Spinal cord (tissue), 10 donors: ENCODE results near the gene RPA1. TPM values are rescaled to one million over a fixed set of nuclear protein-coding genes. Genes with fewer than 3 reads are reported as not detected.

Source experiments
- DNase-seq, 6 donors: peaks; one replicate each; pipeline versions ENCODE4 v3.0.0 to v3.0.0-alpha.2; 2013 to 2015; ENCODE audit warnings: low spot score in 6 of 6, low read depth in 4 of 6
- H3K27ac ChIP-seq: one replicate; pipeline ENCODE4 v1.5.1; 2013; ENCODE audit warnings: low read depth, low read length, control low read depth
- H3K27me3 ChIP-seq: one replicate; pipeline ENCODE4 v1.6.1; 2013; ENCODE audit warnings: low read length; ENCODE audit not compliant: control insufficient read depth, insufficient read depth
- H3K36me3 ChIP-seq: one replicate; pipeline ENCODE4 v1.6.1; 2013; ENCODE audit warnings: low read length; ENCODE audit not compliant: control insufficient read depth, insufficient read depth
- H3K4me1 ChIP-seq: one replicate; pipeline ENCODE4 v1.6.1; 2013; ENCODE audit warnings: low read length; ENCODE audit not compliant: control insufficient read depth, insufficient read depth
- H3K4me3 ChIP-seq: one replicate; pipeline ENCODE4 v1.5.1; 2013; ENCODE audit warnings: low read depth, low read length, control low read depth
- H3K9me3 ChIP-seq: one replicate; pipeline ENCODE4 v1.6.1; 2013; ENCODE audit warnings: low read length; ENCODE audit not compliant: control insufficient read depth, insufficient read depth
- WGBS: methylation state at CpG from one replicate; pipeline ENCODE4 v1.1.5; 2013; ENCODE audit warnings: missing lambda C conversion rate; ENCODE audit not compliant: insufficient coverage; 5-methylcytosine and 5-hydroxymethylcytosine counted together
- long read RNA-seq, 4 donors: transcript quantifications; one replicate each; lab custom pipeline, GENCODE V29; 2026
- polyA plus RNA-seq, 2 donors: library from polyadenylated mRNA; unstranded; fragments of 120-200 nt; gene quantifications; one replicate each; pipeline ENCODE4 v1.2.1, GENCODE V29; 2013; ENCODE audit not compliant: insufficient read length in 2 of 2
- total RNA-seq, 2 donors: library from RNA; depleted of rRNA in 1 of 2; stranded (reverse); fragments of 120-200 nt in 1 of 2; fragments of >200 nt in 1 of 2; gene quantifications; one replicate each; pipeline versions ENCODE4 v1.2.3 to v1.2.4, GENCODE V29; 2013 to 2014
- donor health status: healthy.

Gene RPA1
- total RNA-seq (10 to 100 TPM; 25.2 to 27.8 TPM), polyA plus RNA-seq (10 to 100 TPM; 88.3 to 89.5 TPM)
- long read RNA-seq, donor 1, full-length matches to known transcripts: 20 of 26 reads
- long read RNA-seq, donor 1, partial matches to known transcripts: 6 of 26 reads
- long read RNA-seq, donor 1, other reads (novel, unspliced or antisense): 0 of 26 reads
- long read RNA-seq, donor 2, full-length matches to known transcripts: 5 of 11 reads
- long read RNA-seq, donor 2, partial matches to known transcripts: 6 of 11 reads
- long read RNA-seq, donor 2, other reads (novel, unspliced or antisense): 0 of 11 reads
- long read RNA-seq, donor 3, full-length matches to known transcripts: 4 of 11 reads
- long read RNA-seq, donor 3, partial matches to known transcripts: 7 of 11 reads
- long read RNA-seq, donor 3, other reads (novel, unspliced or antisense): 0 of 11 reads
- long read RNA-seq, donor 4, full-length matches to known transcripts: 21 of 50 reads
- long read RNA-seq, donor 4, partial matches to known transcripts: 29 of 50 reads
- long read RNA-seq, donor 4, other reads (novel, unspliced or antisense): 0 of 50 reads

DNA sequence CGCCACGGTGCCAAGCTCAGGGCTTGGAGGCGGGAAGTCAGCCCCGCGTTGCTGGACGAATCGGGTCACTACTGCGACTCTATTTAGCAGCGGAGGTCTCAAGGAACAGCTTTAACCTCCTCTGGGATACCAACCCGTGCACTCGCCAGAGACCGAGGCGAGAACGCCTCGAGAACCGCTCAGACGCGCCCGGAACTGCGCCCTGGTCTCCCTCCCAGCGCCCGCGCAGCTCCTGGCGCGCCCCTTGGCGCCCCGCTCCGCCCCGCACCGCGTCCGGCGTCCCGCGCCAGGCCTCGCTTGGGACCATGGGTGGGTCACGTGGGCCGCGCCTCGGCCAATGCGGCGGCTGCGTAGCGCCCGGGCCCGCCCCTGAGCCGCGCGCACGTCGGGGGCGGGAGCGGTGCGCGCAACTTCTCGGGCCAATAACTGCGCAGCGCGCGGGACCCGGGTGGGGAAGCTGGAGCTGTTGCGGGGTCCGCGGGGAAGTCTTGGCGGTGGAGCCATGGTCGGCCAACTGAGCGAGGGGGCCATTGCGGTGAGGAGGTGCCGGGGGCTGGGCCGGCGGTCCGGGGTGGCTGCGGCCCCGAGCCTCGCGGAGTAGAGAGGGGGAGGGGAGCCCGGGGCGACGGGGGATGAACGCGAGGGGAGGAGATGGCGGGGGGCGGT is at the start of gene RPA1, which contains the start of gene SMYD4:
TSS of gene RPA1 (plus strand) at position 414 of the 666 bp plus-strand sequence. CDS start at position 503, 89 bp downstream.
TSS of gene SMYD4 (minus strand) at position 311 of the 666 bp plus-strand sequence. CDS start 1,908 bp downstream, outside the sequence.
- Histone ChIP-seq H3K27me3 (no peaks in the 10 kb centered on the region), H3K4me1 (peaks cover 15% of the 10 kb centered on the region), H3K4me3 (peak within 1 kb of the TSS; percentile 75), H3K27ac (peak within 1 kb of the TSS; percentile 71), H3K36me3 (peaks cover 7% of the 10 kb centered on the region), H3K9me3 (no peaks in the 10 kb centered on the region)
- DNase-seq: peak; percentile 79 to 97 (median 83)
- WGBS: 0% methylated on average over 66 of the region's 83 CpGs

DNA sequence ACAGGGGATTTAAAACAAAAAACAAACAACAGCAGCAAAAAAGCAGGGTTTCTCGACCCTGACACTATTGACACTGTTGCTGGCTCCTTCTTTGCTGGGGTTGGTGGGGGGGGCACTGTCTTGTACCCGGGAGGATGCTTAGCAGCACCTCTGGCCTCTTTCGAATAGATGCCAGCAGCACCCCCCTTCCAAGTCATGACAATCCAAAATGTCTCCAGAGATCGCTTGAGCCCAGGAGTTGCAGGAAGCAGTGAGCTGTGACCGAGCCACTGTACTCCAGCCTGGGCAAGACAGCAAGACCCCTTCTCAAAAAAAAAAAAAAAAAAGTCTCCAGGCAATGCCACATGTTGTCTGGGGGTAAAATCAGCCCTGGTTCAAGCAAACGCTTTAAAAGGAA is 47.6 kb upstream of the RPA1 start:
- Histone ChIP-seq H3K36me3 (peaks cover 57% of the 10 kb centered on the region), H3K27ac (no peak overlapping the region), H3K9me3 (no peaks in the 10 kb centered on the region), H3K27me3 (no peaks in the 10 kb centered on the region), H3K4me1 (peaks cover 22% of the 10 kb centered on the region), H3K4me3 (no peak overlapping the region)
- no peak for DNase-seq
- 71% methylated on average over 3 of the region's 6 CpGs for WGBS

DNA sequence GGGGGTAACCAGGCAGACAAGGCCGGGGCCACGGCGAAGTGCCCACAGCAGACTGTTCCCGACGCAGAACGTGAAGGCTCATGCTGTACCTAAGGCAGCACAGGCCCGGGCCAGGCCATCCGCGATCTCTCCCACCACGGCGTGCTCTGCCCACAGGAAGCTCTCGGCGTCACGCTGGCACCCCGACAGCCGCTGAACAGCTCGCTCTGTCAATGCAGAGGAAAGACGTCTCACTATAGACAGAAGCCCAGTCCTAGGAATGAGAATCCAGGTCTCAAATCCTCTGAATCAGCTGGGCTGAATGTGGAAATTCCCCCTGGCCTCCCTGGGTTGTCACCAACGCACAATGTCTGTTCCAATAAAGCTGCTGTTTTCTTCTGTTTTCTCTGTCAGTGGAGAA is 46.5 kb upstream of the RPA1 start:
- Histone ChIP-seq H3K27ac (peak overlapping the region; percentile 49), H3K4me1 (peaks cover 24% of the 10 kb centered on the region), H3K36me3 (peaks cover 59% of the 10 kb centered on the region), H3K9me3 (no peaks in the 10 kb centered on the region), H3K4me3 (no peak overlapping the region), H3K27me3 (no peaks in the 10 kb centered on the region)
- 87% methylated on average over 19 of the region's 19 CpGs for WGBS
- DNase-seq: no peak

DNA sequence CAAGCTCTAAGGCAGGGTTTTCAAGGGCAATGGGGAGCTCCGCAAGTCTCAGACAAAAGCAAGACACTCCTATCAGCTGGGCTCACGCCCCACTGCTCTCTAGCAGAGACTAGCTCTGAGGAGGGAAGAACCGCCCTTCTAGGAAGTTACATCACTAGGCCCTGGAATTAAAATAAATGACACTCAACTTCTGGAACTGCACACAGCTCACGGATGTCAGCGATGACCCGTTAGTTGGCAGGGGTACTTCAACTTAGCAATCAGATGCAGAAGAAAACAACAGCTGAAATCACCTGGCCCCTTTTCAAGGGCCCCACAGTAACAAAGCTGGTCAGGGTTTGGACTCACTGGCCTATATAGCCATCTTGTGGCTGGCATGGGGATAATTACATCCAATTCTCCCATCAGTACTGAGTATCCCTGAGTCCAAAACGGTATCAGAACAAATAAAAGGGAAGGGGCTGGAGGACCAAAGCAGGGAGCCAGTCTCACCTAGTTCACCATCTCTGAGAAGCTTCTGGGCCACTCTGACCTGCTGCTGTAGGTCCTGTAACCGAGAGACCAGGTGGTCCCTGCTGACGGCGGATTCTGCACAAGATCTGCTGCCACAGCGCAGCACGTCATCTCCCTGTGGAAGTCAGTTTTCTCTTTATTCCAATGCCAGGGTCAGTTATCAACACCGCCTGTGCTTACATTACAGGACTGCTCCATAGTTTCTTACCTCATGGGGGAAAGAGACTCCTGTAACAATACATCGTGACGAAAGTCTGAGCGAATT is 45.8 kb upstream of the RPA1 start:
- Histone ChIP-seq H3K27ac (peak overlapping the region; percentile 49), H3K27me3 (no peaks in the 10 kb centered on the region), H3K36me3 (peaks cover 52% of the 10 kb centered on the region), H3K4me1 (peaks cover 24% of the 10 kb centered on the region), H3K4me3 (no peak overlapping the region), H3K9me3 (no peaks in the 10 kb centered on the region)
- DNase-seq: peak in 2 of 6 donors; percentile 50 to 71
- 72% methylated on average over 8 of the region's 16 CpGs for WGBS

DNA sequence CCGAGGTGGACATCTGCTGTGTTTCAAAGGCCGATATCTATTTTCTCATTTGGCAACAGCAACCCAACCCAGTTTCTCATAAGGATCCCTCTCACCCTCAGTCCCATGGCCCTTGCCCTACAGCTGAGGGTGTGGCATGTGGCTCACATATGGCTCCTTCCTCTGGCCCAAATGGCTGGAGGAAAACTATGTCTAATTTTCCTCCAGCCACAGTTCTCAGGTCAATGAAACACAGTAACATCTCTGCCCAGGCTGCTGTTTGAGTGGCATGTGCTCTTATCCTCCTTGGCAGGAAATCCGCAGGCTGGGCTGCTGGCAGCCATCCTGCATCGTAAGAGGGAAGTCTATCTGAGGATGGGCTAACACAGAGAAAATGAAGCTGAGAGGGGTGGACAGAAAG is 43.9 kb upstream of the RPA1 start:
- peak in 1 of 6 donors; percentile 46 for DNase-seq
- 80% methylated on average over 4 of the region's 4 CpGs for WGBS
- peaks cover 16% of the 10 kb centered on the region for H3K4me1 ChIP-seq

DNA sequence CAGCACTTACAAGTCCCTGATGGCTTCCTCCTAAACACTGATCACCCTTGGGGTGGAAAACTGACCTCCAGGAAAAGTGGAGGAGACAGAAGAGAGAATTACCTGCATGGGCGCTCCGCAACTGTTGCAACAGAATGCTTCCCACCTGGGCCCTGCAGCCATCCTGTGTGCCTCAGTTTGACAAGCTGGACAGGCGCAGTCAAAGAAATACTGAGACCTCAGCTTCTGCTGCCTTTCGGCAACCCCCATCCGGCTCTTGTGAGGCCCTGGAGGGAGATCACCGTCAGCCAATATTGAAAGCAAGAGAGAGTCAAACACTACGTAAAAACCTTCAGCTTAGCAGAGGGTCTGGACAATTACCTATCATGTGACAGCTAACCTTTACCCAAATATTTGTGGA is 43.1 kb upstream of the RPA1 start:
- no peak overlapping the region for H3K27ac ChIP-seq
- no peaks in the 10 kb centered on the region for H3K27me3 ChIP-seq
- WGBS: 95% methylated on average over 6 of the region's 7 CpGs
- DNase-seq: no peak
- H3K36me3 ChIP-seq: peaks cover 41% of the 10 kb centered on the region
- H3K9me3 ChIP-seq: no peaks in the 10 kb centered on the region
- H3K4me1 ChIP-seq: peaks cover 16% of the 10 kb centered on the region
- no peak overlapping the region for H3K4me3 ChIP-seq

More for the DNA sequence above, 43.9 kb upstream of the RPA1 start:
- Histone ChIP-seq H3K9me3 (no peaks in the 10 kb centered on the region), H3K36me3 (peaks cover 48% of the 10 kb centered on the region), H3K4me3 (no peak overlapping the region), H3K27me3 (no peaks in the 10 kb centered on the region), H3K27ac (no peak overlapping the region)

DNA sequence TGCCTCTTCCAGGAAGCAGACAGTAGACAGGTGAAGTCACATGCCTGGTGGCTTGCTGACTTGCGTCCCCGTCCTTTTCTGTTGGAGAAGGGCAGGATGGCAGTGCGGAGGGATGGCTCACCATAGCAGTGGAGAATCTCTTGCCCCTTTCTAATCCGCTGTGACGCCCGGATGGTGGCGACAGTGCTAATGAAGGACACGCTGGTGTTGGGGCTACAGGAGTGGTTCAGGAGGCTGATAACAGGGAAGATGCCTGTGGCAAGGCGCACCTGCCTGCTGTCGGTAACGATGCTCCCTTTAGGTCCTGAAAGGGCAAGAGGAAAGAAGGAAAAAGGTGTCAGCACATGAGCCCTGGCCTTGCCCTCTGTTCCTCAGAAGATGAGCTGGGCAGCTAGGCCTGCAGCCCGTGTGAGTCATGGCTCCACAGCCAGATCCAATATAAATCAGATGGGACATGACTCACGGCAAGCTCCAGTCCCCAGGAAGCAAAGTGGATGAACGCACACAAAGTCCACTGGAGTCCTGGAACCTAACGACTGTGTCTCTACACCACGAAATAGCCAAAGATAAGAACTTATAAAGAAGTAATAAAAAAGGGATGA is 42.4 kb upstream of the RPA1 start:
- 92% methylated on average over 14 of the region's 16 CpGs for WGBS

DNA sequence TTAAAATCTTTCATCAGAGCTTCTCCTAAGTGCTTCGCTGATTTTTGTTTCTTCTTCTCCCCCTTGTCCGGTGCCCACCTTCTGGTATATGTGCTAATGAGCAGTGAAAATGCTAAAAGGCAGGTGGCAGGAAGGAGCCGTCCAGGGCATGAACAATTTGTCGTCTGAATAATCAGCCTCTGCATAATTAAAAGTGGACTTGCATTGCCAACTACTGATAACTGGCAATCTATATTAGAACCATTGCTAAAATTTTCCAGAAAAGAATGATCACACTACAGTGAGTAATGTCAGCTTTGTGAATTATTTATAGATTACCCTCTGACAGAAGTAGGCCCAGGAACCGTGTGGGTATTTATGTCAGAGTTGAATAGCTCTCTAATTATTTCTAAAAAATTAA is 39.9 kb upstream of the RPA1 start:
- DNase-seq: peak in 1 of 6 donors; percentile 22
- no CpG with 5 or more reads among the region's 5 CpGs for WGBS
- peaks cover 2% of the 10 kb centered on the region for H3K4me1 ChIP-seq

More for the DNA sequence above, 42.4 kb upstream of the RPA1 start:
- Histone ChIP-seq H3K9me3 (no peaks in the 10 kb centered on the region), H3K27ac (peak overlapping the region; percentile 22), H3K4me1 (peaks cover 16% of the 10 kb centered on the region), H3K36me3 (peaks cover 38% of the 10 kb centered on the region), H3K27me3 (no peaks in the 10 kb centered on the region), H3K4me3 (no peak overlapping the region)
- DNase-seq: no peak

More for the DNA sequence above, 39.9 kb upstream of the RPA1 start:
- Histone ChIP-seq H3K4me3 (no peak overlapping the region), H3K36me3 (peaks cover 27% of the 10 kb centered on the region), H3K27ac (no peak overlapping the region), H3K9me3 (no peaks in the 10 kb centered on the region), H3K27me3 (no peaks in the 10 kb centered on the region)
